Upper lobe of left lung (tissue), 4 donors: ENCODE results near the gene PROS1.

Source experiments
- CTCF ChIP-seq, 6 experiments: fragments of 450-650 bp in 4 of 6; fragments of 200-600 bp in 2 of 6; sonication (generic) in 2 of 6; IDR thresholded peaks; one replicate each; pipeline ENCODE4 v1.5.1; 2016 to 2019; ENCODE audit warnings: antibody characterized with exemption in 6 of 6
- EP300 ChIP-seq, 4 donors: sonication (generic); formaldehyde crosslinking; IDR thresholded peaks; one replicate each; pipeline ENCODE4 v1.5.1; 2017; ENCODE audit warnings: antibody characterized with exemption in 4 of 4, control low read depth in 2 of 4
- POLR2A ChIP-seq, 4 donors: fragments of 450-650 bp; IDR thresholded peaks; one replicate each; pipeline ENCODE4 v1.5.1; 2016 to 2017; ENCODE audit warnings: antibody characterized with exemption in 4 of 4, mild to moderate bottlenecking in 2 of 4
- POLR2AphosphoS5 ChIP-seq, 2 donors: sonication (generic); formaldehyde crosslinking; IDR thresholded peaks; one replicate each; pipeline ENCODE4 v1.5.1; 2017; ENCODE audit warnings: antibody characterized with exemption in 2 of 2

DNA sequence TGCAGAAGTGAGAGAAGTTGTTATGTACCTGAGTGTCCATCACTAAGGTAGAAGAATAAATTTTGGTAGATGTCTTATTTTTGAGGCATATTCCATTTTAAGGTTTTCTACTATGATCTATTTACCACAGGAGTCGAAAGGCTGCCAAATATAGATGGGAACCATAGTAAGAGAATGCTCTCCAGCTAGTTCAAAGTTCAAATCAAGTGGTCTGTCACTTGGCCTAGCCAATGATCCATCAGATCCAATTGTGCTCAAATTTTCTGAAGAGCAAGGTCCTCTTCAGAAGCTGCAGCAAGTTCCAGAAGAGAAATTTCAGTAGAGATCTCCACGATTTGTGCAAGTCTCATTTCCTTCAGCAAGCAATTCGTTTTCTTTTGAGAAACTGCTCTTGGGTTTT, 10.9 kb downstream of the PROS1 start:
- TF ChIP-seq POLR2A (IDR thresholded peaks at IDR 0.05): no peak
- no peak for TF ChIP-seq CTCF (IDR thresholded peaks at IDR 0.05)
- TF ChIP-seq EP300 (IDR thresholded peaks at IDR 0.05): no peak
- no peak for TF ChIP-seq POLR2AphosphoS5 (IDR thresholded peaks at IDR 0.05)
